ENCODE results near the gene TRAF1.

DNA sequence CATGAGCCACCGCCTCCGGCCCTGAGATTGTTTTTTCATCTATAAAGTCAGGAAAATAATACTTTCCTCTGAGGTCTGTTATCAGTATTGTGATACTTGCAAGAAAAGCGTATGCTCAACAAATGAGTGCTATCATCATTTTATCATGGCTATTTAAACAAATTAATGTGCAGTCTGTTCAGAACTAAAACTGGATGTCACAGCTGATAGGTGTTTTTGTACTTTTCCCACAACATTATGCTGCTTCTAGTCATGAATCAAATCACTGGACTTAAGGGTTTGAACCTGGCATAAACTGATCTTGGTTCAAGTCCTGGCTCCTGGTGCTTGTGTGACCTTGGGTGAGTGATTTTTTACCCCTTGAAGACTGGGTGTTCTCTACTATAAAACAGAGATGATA, 28.2 kb downstream of the TRAF1 start:
- TF ChIP-seq SP1 (IDR thresholded peaks at IDR 0.05) (no peak), FOXM1 (IDR thresholded peaks at IDR 0.05; ENCODE audit: borderline replicate concordance) (no peak), L3MBTL2 (conservative IDR thresholded peaks at IDR 0.05) (no peak), FOXA1 (IDR thresholded peaks at IDR 0.05) (no peak), NFRKB (IDR thresholded peaks at IDR 0.05) (no peak), BHLHE40 (IDR thresholded peaks at IDR 0.05; ENCODE audit: borderline replicate concordance) (no peak), SUZ12 (IDR thresholded peaks at IDR 0.05) (no peak), FOXK2 (IDR thresholded peaks at IDR 0.05) (no peak)
- TF ChIP-seq, protein P1, sequence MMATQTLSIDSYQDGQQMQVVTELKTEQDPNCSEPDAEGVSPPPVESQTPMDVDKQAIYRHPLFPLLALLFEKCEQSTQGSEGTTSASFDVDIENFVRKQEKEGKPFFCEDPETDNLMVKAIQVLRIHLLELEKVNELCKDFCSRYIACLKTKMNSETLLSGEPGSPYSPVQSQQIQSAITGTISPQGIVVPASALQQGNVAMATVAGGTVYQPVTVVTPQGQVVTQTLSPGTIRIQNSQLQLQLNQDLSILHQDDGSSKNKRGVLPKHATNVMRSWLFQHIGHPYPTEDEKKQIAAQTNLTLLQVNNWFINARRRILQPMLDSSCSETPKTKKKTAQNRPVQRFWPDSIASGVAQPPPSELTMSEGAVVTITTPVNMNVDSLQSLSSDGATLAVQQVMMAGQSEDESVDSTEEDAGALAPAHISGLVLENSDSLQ (IDR thresholded peaks at IDR 0.05): no peak
